WTC11 (cell line): ENCODE measurements around the gene GEMIN7. TPM values are rescaled to one million over a fixed set of nuclear protein-coding genes. Genes with fewer than 3 reads are reported as not detected.

ENCODE experiments used
- ATAC-seq: fragments of 200-7000 bp; cut with Tn5 transposase; 2 replicates; pipeline ENCODE4 v1.10.0; 2021; ENCODE audit warnings: mild to moderate bottlenecking, moderate library complexity
- CTCF ChIA-PET: fragments of 300-600 bp; sonication (Branson Sonifier 250); formaldehyde crosslinking; loops from one replicate; lab custom pipeline; 2021; ENCODE audit warnings: antibody characterized with exemption; lab: Charles Lee
- POLR2A ChIA-PET: fragments of 350-600 bp; sonication (Branson Sonifier 250); formaldehyde crosslinking; loops from one replicate; lab custom pipeline; 2021; ENCODE audit warnings: antibody characterized with exemption; lab: Charles Lee
- DNase-seq: peaks from one replicate; pipeline ENCODE4 v3.0.0; 2021; ENCODE audit warnings: low spot score
- H3K27ac Mint-ChIP-seq: 2 replicates; pipeline ENCODE4 v1.8.0; 2021; ENCODE audit warnings: mixed read lengths
- H3K27me3 Mint-ChIP-seq: 2 replicates; pipeline ENCODE4 v1.8.0; 2021; ENCODE audit warnings: low read depth, mild to moderate bottlenecking, moderate library complexity, mixed read lengths
- H3K36me3 Mint-ChIP-seq: 2 replicates; pipeline ENCODE4 v1.8.0; 2021; ENCODE audit warnings: mixed read lengths
- H3K4me1 Mint-ChIP-seq: 2 replicates; pipeline ENCODE4 v1.8.0; 2022; ENCODE audit warnings: mixed read lengths
- H3K4me3 Mint-ChIP-seq: 2 replicates; pipeline ENCODE4 v1.8.0; 2021; ENCODE audit warnings: mild to moderate bottlenecking, moderate library complexity, mixed read lengths
- H3K9me3 Mint-ChIP-seq: 2 replicates; pipeline ENCODE4 v1.8.0; 2021; ENCODE audit warnings: mixed read lengths
- IRF2 ChIP-seq: sonication (generic); formaldehyde crosslinking; IDR thresholded peaks from 2 replicates; pipeline ENCODE4 v1.8.0; 2022; ENCODE audit warnings: low read depth, missing genetic modification reagents, borderline replicate concordance
- KAT7 ChIP-seq: sonication (generic); formaldehyde crosslinking; IDR thresholded peaks from 2 replicates; pipeline ENCODE4 v1.8.1; 2023; ENCODE audit warnings: missing genetic modification reagents, mild to moderate bottlenecking, borderline replicate concordance
- NFYB ChIP-seq: sonication (generic); formaldehyde crosslinking; conservative IDR thresholded peaks from 2 replicates; pipeline ENCODE4 v1.8.0; 2022; ENCODE audit warnings: low read depth, missing genetic modification reagents
- TCF7 ChIP-seq: sonication (generic); formaldehyde crosslinking; IDR thresholded peaks from 2 replicates; pipeline ENCODE4 v1.8.0; 2022; ENCODE audit warnings: mild to moderate bottlenecking, low read depth, missing genetic modification reagents, moderate library complexity
- TEAD1 ChIP-seq: sonication (generic); formaldehyde crosslinking; IDR thresholded peaks from 2 replicates; pipeline ENCODE4 v1.8.0; 2022; ENCODE audit warnings: mild to moderate bottlenecking, missing genetic modification reagents
- ZNF317 ChIP-seq: sonication (generic); formaldehyde crosslinking; IDR thresholded peaks from 2 replicates; pipeline ENCODE4 v1.8.1; 2023; ENCODE audit warnings: low read depth, mild to moderate bottlenecking, moderate library complexity, missing genetic modification reagents, borderline replicate concordance
- total RNA-seq: library from RNA; stranded (reverse); gene quantifications from 3 replicates; pipeline ENCODE4 v1.2.3, GENCODE V29; 2021
- TF ChIP-seq, protein P1 (sequence below): fragments of 250-450 bp; sonication (Bioruptor Pico); conservative IDR thresholded peaks from 2 replicates; pipeline ENCODE4 v1.9.0; 2021; ENCODE audit warnings: mild to moderate bottlenecking
- TF ChIP-seq, protein P2 (sequence below): sonication (generic); formaldehyde crosslinking; IDR thresholded peaks from 2 replicates; pipeline ENCODE4 v1.8.0; 2023; ENCODE audit warnings: mild to moderate bottlenecking, missing genetic modification reagents
- TF ChIP-seq, protein P3 (sequence below): sonication (generic); formaldehyde crosslinking; IDR thresholded peaks from 2 replicates; pipeline ENCODE4 v1.8.0; 2022; ENCODE audit warnings: missing genetic modification reagents
- TF ChIP-seq, protein P4 (sequence below): sonication (generic); formaldehyde crosslinking; IDR thresholded peaks from 2 replicates; pipeline ENCODE4 v1.8.0; 2023; ENCODE audit warnings: missing genetic modification reagents, mild to moderate bottlenecking, borderline replicate concordance

The GEMIN7 gene
- total RNA-seq, 1 experiment from 2014 or later: 55.0 TPM

DNA sequence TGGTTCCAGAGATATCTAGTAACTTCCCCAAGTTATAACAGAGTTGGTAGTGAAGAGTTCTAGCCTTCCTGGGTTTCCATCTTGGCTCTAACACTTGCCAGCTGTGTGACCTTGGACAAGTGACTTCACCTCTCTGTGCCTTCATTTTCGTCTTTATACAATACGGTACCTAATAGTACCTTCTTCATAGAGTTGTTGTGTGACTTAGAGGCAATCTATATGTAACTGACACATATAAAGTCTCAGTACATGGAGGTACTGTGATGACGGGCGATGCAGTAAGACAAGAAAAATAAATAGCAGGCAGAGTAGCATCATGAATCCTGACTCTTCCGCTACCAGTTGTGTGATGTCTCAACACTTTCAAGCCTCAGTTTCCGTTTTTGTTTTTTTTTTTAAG, 48.2 kb upstream of the GEMIN7 start (continued):
- TF ChIP-seq, protein P1, sequence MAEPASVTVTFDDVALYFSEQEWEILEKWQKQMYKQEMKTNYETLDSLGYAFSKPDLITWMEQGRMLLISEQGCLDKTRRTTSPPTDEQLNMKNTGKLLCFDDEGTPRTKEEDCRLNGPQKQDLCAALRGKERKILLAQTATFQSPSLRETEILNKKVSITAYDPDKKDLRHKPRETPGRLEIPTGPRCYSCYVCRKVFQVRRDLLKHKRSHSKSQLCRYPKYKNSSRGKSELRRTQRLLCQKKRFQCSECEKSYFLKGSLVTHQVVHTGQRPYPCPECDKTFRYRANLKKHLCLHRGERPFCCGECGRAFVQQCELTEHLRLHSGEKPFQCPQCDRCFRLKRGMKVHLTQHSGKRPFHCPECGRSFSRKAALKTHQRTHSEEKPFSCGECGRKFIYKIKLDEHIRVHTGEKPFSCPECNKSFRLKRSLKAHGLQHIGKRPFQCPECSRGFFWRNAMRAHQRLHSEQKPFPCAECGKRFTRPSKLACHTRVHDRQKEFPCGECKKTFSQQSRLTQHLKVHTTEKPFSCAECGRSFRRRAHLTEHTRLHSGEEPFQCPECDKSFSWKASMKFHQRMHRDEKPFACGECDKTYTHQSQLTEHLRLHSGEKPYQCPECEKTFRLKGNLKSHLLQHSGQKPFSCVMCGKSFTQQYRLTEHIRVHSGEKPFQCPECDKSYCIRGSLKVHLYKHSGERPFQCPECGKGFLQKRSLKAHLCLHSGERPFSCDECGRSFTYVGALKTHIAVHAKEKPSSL (CRISPR knock-in tag): no peak
- no peak for TF ChIP-seq TEAD1 (CRISPR knock-in tag)
- TF ChIP-seq KAT7: no peak
- TF ChIP-seq TCF7 (CRISPR knock-in tag): no peak
- no peak for TF ChIP-seq ZNF317 (CRISPR knock-in tag)

DNA sequence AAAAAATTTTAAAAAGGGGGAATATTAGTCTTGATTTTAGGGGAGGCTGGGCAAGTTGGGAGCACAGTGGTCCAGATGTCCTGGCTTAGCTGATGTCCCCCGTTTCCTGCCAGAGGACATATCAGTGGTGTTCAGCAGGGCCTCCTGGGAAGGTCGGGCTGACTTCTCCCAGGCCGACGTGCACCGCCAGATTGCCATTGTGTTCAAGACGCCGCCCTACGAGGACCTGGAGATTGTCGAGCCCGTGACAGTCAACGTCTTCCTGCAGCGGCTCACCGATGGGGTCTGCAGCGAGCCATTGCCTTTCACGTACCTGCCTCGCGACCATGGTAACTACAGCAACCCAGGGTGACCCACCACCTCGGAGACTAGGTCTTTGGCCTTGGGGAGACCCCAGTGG, 46.6 kb upstream of the GEMIN7 start:
- no peaks in the 10 kb centered on the region for H3K4me1 Mint-ChIP-seq
- POLR2A ChIA-PET: interaction anchor here (1.2 kb wide), 1 partner anchor 30 kb away, joined by 3 read pairs; no protein-coding TSS in a partner anchor
- CTCF ChIA-PET: interaction anchor here (1.3 kb wide), 1 partner anchor 27 kb away, joined by 4 read pairs; no protein-coding TSS in a partner anchor
- H3K36me3 Mint-ChIP-seq: peaks cover 24% of the 10 kb centered on the region
- H3K9me3 Mint-ChIP-seq: peaks cover 11% of the 10 kb centered on the region
- no peaks in the 10 kb centered on the region for H3K27me3 Mint-ChIP-seq
- TF ChIP-seq, protein P2, sequence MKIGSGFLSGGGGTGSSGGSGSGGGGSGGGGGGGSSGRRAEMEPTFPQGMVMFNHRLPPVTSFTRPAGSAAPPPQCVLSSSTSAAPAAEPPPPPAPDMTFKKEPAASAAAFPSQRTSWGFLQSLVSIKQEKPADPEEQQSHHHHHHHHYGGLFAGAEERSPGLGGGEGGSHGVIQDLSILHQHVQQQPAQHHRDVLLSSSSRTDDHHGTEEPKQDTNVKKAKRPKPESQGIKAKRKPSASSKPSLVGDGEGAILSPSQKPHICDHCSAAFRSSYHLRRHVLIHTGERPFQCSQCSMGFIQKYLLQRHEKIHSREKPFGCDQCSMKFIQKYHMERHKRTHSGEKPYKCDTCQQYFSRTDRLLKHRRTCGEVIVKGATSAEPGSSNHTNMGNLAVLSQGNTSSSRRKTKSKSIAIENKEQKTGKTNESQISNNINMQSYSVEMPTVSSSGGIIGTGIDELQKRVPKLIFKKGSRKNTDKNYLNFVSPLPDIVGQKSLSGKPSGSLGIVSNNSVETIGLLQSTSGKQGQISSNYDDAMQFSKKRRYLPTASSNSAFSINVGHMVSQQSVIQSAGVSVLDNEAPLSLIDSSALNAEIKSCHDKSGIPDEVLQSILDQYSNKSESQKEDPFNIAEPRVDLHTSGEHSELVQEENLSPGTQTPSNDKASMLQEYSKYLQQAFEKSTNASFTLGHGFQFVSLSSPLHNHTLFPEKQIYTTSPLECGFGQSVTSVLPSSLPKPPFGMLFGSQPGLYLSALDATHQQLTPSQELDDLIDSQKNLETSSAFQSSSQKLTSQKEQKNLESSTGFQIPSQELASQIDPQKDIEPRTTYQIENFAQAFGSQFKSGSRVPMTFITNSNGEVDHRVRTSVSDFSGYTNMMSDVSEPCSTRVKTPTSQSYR (CRISPR knock-in tag): no peak
- TF ChIP-seq IRF2 (no peak), KAT7 (no peak)
- H3K27ac Mint-ChIP-seq: peak overlapping the region; percentile 64
- H3K4me3 Mint-ChIP-seq: no peak overlapping the region
- no peak for DNase-seq
- no peak for ATAC-seq

DNA sequence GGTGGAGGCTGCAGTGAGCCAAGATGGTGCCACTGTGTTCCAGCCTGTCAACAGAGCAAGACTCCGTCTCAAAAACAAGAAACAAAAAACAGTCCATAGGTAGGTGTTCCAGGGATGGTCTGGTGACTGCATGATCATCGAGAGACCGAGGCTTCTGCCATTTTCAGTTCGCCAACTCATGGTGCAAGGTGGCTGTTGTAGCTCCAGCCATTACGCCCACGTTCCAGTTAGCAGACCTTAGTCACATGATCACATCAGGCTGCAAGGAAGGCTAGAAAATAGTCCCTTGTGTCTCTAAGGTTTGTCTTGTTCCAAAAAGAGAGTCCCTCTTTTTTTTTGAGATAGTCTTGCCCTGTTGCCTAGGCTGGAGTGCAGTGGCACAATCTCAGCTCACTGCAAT, 43.3 kb upstream of the GEMIN7 start:
- no peak for ATAC-seq
- TF ChIP-seq, protein P3, sequence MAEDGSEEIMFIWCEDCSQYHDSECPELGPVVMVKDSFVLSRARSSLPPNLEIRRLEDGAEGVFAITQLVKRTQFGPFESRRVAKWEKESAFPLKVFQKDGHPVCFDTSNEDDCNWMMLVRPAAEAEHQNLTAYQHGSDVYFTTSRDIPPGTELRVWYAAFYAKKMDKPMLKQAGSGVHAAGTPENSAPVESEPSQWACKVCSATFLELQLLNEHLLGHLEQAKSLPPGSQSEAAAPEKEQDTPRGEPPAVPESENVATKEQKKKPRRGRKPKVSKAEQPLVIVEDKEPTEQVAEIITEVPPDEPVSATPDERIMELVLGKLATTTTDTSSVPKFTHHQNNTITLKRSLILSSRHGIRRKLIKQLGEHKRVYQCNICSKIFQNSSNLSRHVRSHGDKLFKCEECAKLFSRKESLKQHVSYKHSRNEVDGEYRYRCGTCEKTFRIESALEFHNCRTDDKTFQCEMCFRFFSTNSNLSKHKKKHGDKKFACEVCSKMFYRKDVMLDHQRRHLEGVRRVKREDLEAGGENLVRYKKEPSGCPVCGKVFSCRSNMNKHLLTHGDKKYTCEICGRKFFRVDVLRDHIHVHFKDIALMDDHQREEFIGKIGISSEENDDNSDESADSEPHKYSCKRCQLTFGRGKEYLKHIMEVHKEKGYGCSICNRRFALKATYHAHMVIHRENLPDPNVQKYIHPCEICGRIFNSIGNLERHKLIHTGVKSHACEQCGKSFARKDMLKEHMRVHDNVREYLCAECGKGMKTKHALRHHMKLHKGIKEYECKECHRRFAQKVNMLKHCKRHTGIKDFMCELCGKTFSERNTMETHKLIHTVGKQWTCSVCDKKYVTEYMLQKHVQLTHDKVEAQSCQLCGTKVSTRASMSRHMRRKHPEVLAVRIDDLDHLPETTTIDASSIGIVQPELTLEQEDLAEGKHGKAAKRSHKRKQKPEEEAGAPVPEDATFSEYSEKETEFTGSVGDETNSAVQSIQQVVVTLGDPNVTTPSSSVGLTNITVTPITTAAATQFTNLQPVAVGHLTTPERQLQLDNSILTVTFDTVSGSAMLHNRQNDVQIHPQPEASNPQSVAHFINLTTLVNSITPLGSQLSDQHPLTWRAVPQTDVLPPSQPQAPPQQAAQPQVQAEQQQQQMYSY (CRISPR knock-in tag): no peak
- TF ChIP-seq, protein P4, sequence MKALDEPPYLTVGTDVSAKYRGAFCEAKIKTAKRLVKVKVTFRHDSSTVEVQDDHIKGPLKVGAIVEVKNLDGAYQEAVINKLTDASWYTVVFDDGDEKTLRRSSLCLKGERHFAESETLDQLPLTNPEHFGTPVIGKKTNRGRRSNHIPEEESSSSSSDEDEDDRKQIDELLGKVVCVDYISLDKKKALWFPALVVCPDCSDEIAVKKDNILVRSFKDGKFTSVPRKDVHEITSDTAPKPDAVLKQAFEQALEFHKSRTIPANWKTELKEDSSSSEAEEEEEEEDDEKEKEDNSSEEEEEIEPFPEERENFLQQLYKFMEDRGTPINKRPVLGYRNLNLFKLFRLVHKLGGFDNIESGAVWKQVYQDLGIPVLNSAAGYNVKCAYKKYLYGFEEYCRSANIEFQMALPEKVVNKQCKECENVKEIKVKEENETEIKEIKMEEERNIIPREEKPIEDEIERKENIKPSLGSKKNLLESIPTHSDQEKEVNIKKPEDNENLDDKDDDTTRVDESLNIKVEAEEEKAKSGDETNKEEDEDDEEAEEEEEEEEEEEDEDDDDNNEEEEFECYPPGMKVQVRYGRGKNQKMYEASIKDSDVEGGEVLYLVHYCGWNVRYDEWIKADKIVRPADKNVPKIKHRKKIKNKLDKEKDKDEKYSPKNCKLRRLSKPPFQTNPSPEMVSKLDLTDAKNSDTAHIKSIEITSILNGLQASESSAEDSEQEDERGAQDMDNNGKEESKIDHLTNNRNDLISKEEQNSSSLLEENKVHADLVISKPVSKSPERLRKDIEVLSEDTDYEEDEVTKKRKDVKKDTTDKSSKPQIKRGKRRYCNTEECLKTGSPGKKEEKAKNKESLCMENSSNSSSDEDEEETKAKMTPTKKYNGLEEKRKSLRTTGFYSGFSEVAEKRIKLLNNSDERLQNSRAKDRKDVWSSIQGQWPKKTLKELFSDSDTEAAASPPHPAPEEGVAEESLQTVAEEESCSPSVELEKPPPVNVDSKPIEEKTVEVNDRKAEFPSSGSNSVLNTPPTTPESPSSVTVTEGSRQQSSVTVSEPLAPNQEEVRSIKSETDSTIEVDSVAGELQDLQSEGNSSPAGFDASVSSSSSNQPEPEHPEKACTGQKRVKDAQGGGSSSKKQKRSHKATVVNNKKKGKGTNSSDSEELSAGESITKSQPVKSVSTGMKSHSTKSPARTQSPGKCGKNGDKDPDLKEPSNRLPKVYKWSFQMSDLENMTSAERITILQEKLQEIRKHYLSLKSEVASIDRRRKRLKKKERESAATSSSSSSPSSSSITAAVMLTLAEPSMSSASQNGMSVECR: no peak
- TF ChIP-seq, protein P1 (CRISPR knock-in tag): no peak
- no peak for TF ChIP-seq NFYB
- POLR2A ChIA-PET: no interaction called here
- Mint-ChIP-seq H3K36me3 (peaks cover 33% of the 10 kb centered on the region), H3K27ac (no peak overlapping the region), H3K27me3 (no peaks in the 10 kb centered on the region), H3K9me3 (peaks cover 9% of the 10 kb centered on the region), H3K4me3 (no peak overlapping the region), H3K4me1 (peaks cover 10% of the 10 kb centered on the region)
- DNase-seq: no peak
- CTCF ChIA-PET: no interaction called here
